Regular cardiac myocyte (primary cell): Measurements from ENCODE around the gene CNR1. TPM values are rescaled to one million over a fixed set of nuclear protein-coding genes. Genes with fewer than 3 reads are reported as not detected.

Source experiments
- total RNA-seq: library from RNA; depleted of rRNA; stranded (reverse); fragments of >200 nt; gene quantifications from 2 replicates; pipeline ENCODE4 v1.2.3, GENCODE V29; 2014

CNR1 gene
- under 0.01 and 0.28 TPM in 2 replicates for total RNA-seq

GRCh38 chr6:88165844-88166492 is at the start of gene CNR1:
Gene CNR1 (minus strand): TSS chr6:88166347. CDS start chr6:88145274, 21,073 bp downstream.

Other genes with a start within 250 kb of the CNR1 start
- gene SPACA1, start 118.5 kb downstream of the CNR1 start, total RNA-seq: not detected in 2 replicates